IMR-90 (cell line): Measurements from ENCODE around the gene OXA1L. TPM values are rescaled to one million over a fixed set of nuclear protein-coding genes. Genes with fewer than 3 reads are reported as not detected.
A peak's percentile ranks its signal among the peaks of the same experiment; 100 is the strongest.

ENCODE experiments used
- ATAC-seq: fragments of 200-7000 bp; cut with Tn5 transposase; 2 replicates; pipeline ENCODE4 v1.9.1; 2020; ENCODE audit warnings: low read depth, mild to moderate bottlenecking, moderate library complexity
- BruUV-seq: library from RNA; stranded (reverse); fragments of 400-500 nt; replicated peaks from 2 replicates; lab custom pipeline; 2021; lab: Mats Ljungman, UMichigan
- CTCF ChIA-PET: fragments of 300-600 bp; formaldehyde crosslinking; extraction: SDS; loops from one replicate; lab custom pipeline; 2021; ENCODE audit warnings: antibody characterized with exemption; lab: Yijun Ruan, JAX
- POLR2A ChIA-PET: fragments of 300-600 bp; sonication (Branson Sonifier 250); formaldehyde crosslinking; loops from one replicate; lab custom pipeline; 2022; ENCODE audit warnings: antibody characterized with exemption; ENCODE audit not compliant: unreplicated experiment; lab: Charles Lee
- DNase-seq: peaks from one replicate; pipeline ENCODE4 v3.0.0; 2013
- H2AFZ ChIP-seq: replicated peaks from 2 replicates; pipeline ENCODE3; 2013; ENCODE audit warnings: low read length, mild to moderate bottlenecking; ENCODE audit not compliant: poor library complexity
- H2AK5ac ChIP-seq: 2 replicates; pipeline ENCODE4 v1.6.1; 2013; ENCODE audit warnings: low read depth, low read length, inconsistent platforms
- H2AK9ac ChIP-seq: replicated peaks from 2 replicates; pipeline ENCODE3; 2013; ENCODE audit warnings: mild to moderate bottlenecking, low read depth, low read length, moderate library complexity; ENCODE audit not compliant: poor library complexity
- H2BK120ac ChIP-seq: 2 replicates; pipeline ENCODE4 v1.6.1; 2013; ENCODE audit warnings: low read depth, low read length, inconsistent platforms
- H2BK15ac ChIP-seq: 3 replicates; pipeline ENCODE4 v1.6.1; 2013; ENCODE audit warnings: low read depth, low read length, inconsistent platforms
- H2BK20ac ChIP-seq: 2 replicates; pipeline ENCODE4 v1.6.1; 2013; ENCODE audit warnings: low read depth, mild to moderate bottlenecking, inconsistent platforms, low read length, moderate library complexity
- H2BK5ac ChIP-seq: 2 replicates; pipeline ENCODE4 v1.6.1; 2013; ENCODE audit warnings: mild to moderate bottlenecking, low read depth, low read length, inconsistent platforms; ENCODE audit not compliant: poor library complexity, severe bottlenecking
- H3K14ac ChIP-seq: replicated peaks from 2 replicates; pipeline ENCODE4 v1.6.1; 2013; ENCODE audit warnings: low read depth, low read length, inconsistent platforms
- H3K18ac ChIP-seq: 2 replicates; pipeline ENCODE4 v1.6.1; 2013; ENCODE audit warnings: low read depth, low read length, control low read depth
- H3K23ac ChIP-seq: 2 replicates; pipeline ENCODE4 v1.6.1; 2013; ENCODE audit warnings: low read depth, low read length, inconsistent platforms
- H3K27ac ChIP-seq: 2 replicates; pipeline ENCODE4 v1.5.1; 2013; ENCODE audit warnings: mild to moderate bottlenecking, control low read depth, low read length; ENCODE audit not compliant: insufficient read depth
- H3K27me3 ChIP-seq: 2 replicates; pipeline ENCODE4 v1.6.1; 2013; ENCODE audit warnings: low read length; ENCODE audit not compliant: control insufficient read depth, insufficient read depth
- H3K36me3 ChIP-seq: 2 replicates; pipeline ENCODE4 v1.6.1; 2013; ENCODE audit warnings: low read length, mixed read lengths; ENCODE audit not compliant: control insufficient read depth, insufficient read depth
- H3K4ac ChIP-seq: 2 replicates; pipeline ENCODE4 v1.6.1; 2013; ENCODE audit warnings: low read depth, low read length, inconsistent platforms
- H3K4me1 ChIP-seq: 2 replicates; pipeline ENCODE4 v1.6.1; 2013; ENCODE audit warnings: low read length, mixed read lengths; ENCODE audit not compliant: control insufficient read depth, insufficient read depth
- H3K4me2 ChIP-seq: 2 replicates; pipeline ENCODE4 v1.6.1; 2013; ENCODE audit warnings: low read depth, mild to moderate bottlenecking, control low read depth, low read length, moderate library complexity
- H3K4me3 ChIP-seq: 2 replicates; pipeline ENCODE4 v1.5.1; 2013; ENCODE audit warnings: low read depth, mild to moderate bottlenecking, control low read depth, low read length, moderate library complexity; ENCODE audit not compliant: insufficient read depth
- H3K56ac ChIP-seq: 2 replicates; pipeline ENCODE4 v1.6.1; 2013; ENCODE audit warnings: low read length, inconsistent platforms; ENCODE audit not compliant: insufficient read depth; ENCODE audit errors: extremely low read depth
- H3K79me1 ChIP-seq, 2 experiments: 2 replicates each; pipeline ENCODE4 v1.6.1; 2013; ENCODE audit warnings: low read length in 2 of 2, inconsistent platforms in 1 of 2, low read depth in 1 of 2
- H3K9ac ChIP-seq: 2 replicates; pipeline ENCODE4 v1.6.1; 2013; ENCODE audit warnings: low read depth, low read length, control low read depth
- H3K9me1 ChIP-seq: 2 replicates; pipeline ENCODE4 v1.6.1; 2013; ENCODE audit warnings: low read length, inconsistent platforms; ENCODE audit not compliant: insufficient read depth
- H3K9me3 ChIP-seq: 2 replicates; pipeline ENCODE4 v1.6.1; 2013; ENCODE audit warnings: low read length; ENCODE audit not compliant: control insufficient read depth, insufficient read depth
- H4K20me1 ChIP-seq: 2 replicates; pipeline ENCODE4 v1.6.1; 2013; ENCODE audit warnings: low read length, inconsistent platforms; ENCODE audit not compliant: insufficient read depth
- H4K5ac ChIP-seq: 2 replicates; pipeline ENCODE4 v1.6.1; 2013; ENCODE audit warnings: mild to moderate bottlenecking, low read depth, low read length, control low read depth
- H4K8ac ChIP-seq, 2 experiments: 2 replicates each; pipeline ENCODE4 v1.6.1; 2013; ENCODE audit warnings: low read depth in 2 of 2, low read length in 2 of 2, control low read depth in 1 of 2, inconsistent platforms in 1 of 2
- H4K91ac ChIP-seq: 2 replicates; pipeline ENCODE4 v1.6.1; 2013; ENCODE audit warnings: low read depth, low read length, inconsistent platforms; ENCODE audit not compliant: insufficient read depth
- BHLHE40 ChIP-seq: fragments of 150-350 bp; IDR thresholded peaks from 2 replicates; pipeline ENCODE4 v1.6.1; 2016; ENCODE audit warnings: mild to moderate bottlenecking, low read depth, low read length
- CHD1 ChIP-seq: IDR thresholded peaks from 2 replicates; pipeline ENCODE4 v1.6.1; 2012; ENCODE audit warnings: low read depth, low read length, improper control_type of control experiment
- CTCF ChIP-seq: conservative IDR thresholded peaks from 2 replicates; pipeline ENCODE4 v1.5.1; 2012; ENCODE audit warnings: mild to moderate bottlenecking, low read depth, low read length, improper control_type of control experiment
- ELK1 ChIP-seq: fragments of 150-350 bp; IDR thresholded peaks from 2 replicates; pipeline ENCODE4 v1.6.1; 2016; ENCODE audit warnings: low read depth, mild to moderate bottlenecking, low read length, moderate library complexity, borderline replicate concordance
- MAFK ChIP-seq: IDR thresholded peaks from 2 replicates; pipeline ENCODE4 v1.6.1; 2012; ENCODE audit warnings: low read depth, low read length, improper control_type of control experiment
- MAZ ChIP-seq: IDR thresholded peaks from 2 replicates; pipeline ENCODE4 v1.6.1; 2012; ENCODE audit warnings: low read depth, mild to moderate bottlenecking, low read length, improper control_type of control experiment, moderate library complexity, borderline replicate concordance
- MXI1 ChIP-seq: IDR thresholded peaks from 2 replicates; pipeline ENCODE4 v1.6.1; 2012; ENCODE audit warnings: low read depth, mild to moderate bottlenecking, low read length, moderate library complexity, borderline replicate concordance
- NFE2L2 ChIP-seq: fragments of 150-350 bp; IDR thresholded peaks from 2 replicates; pipeline ENCODE4 v1.6.1; 2016; ENCODE audit warnings: low read depth, mild to moderate bottlenecking, low read length
- POLR2A ChIP-seq: IDR thresholded peaks from 2 replicates; pipeline ENCODE4 v1.6.1; 2012; ENCODE audit warnings: mild to moderate bottlenecking, low read depth, low read length
- RAD21 ChIP-seq: IDR thresholded peaks from 2 replicates; pipeline ENCODE4 v1.6.1; 2012; ENCODE audit warnings: low read length, improper control_type of control experiment
- RFX5 ChIP-seq: IDR thresholded peaks from 2 replicates; pipeline ENCODE4 v1.8.0; 2012; ENCODE audit warnings: low read depth, mild to moderate bottlenecking, low read length, moderate library complexity
- WGBS, 2 experiments: methylation state at CpG; one replicate each; pipeline versions ENCODE4 v1.1.5 to v1.1.7; 2013; ENCODE audit warnings: missing lambda C conversion rate in 2 of 2; ENCODE audit not compliant: insufficient read length in 1 of 2; ENCODE audit errors: extremely low coverage in 2 of 2; 5-methylcytosine and 5-hydroxymethylcytosine counted together
- dilution Hi-C: fragments of 300-500 bp; cut with HindIII; formaldehyde crosslinking; loops from one replicate; pipeline ENCODE4 v1.14.3; 2018; ENCODE audit warnings: low sequenced_read_pairs; ENCODE audit not compliant: unreplicated experiment
- in situ Hi-C: fragments of 300-500 bp; cut with MboI; formaldehyde crosslinking; loops from 3 replicates; pipeline ENCODE4 v1.14.3; 2019; ENCODE audit warnings: low sequenced_read_pairs, inconsistent platforms, mixed read lengths
- intact Hi-C: fragments of 100-400 bp; cut with micrococcal nuclease; formaldehyde crosslinking; loops from 2 replicates; pipeline ENCODE4 v1.10.0; 2022
- polyA plus RNA-seq, 3 experiments: library from polyadenylated mRNA; depleted of rRNA; stranded (reverse); fragments of >200 nt; gene quantifications; 2 replicates each; pipeline ENCODE4 v1.2.3, GENCODE V29; 2012; ENCODE audit warnings: low replicate concordance in 1 of 3
- total RNA-seq: library from RNA; depleted of rRNA; stranded (reverse); fragments of >200 nt; gene quantifications from 2 replicates; pipeline ENCODE4 v1.2.3, GENCODE V29; 2012

Gene OXA1L
- total and polyA plus RNA-seq, 2 of the 4 experiments (the other 2 are of a cell fraction) = 47.3 to 113 TPM

GRCh38 chr14:22800346-22800745, 33.9 kb downstream of the OXA1L start:
- CTCF ChIA-PET = interaction anchor here (0.6 kb wide), 1 partner anchor 436 kb away, joined by 4 read pairs; no protein-coding TSS in a partner anchor

More at GRCh38 chr14:22800346-22800745, 33.9 kb downstream of the OXA1L start:
- Histone ChIP-seq H3K36me3 (no peaks in the 10 kb centered on the region), H3K14ac (no peak overlapping the region), H3K9me3 (no peaks in the 10 kb centered on the region), H3K4me2 (no peak overlapping the region), H4K91ac (no peak overlapping the region), H3K4ac (no peak overlapping the region), H3K9ac (no peak overlapping the region), H3K27ac (no peak overlapping the region), H2AK5ac (no peak overlapping the region), H2AK9ac (no peak overlapping the region), H2AFZ (no peak overlapping the region), H3K4me3 (no peak overlapping the region), H3K79me1 (no peaks in the 10 kb centered on the region), H4K5ac (no peak overlapping the region), H2BK120ac (no peak overlapping the region), H3K9me1 (no peaks in the 10 kb centered on the region; the same call in 1 of the 2 replicates), H3K18ac (no peak overlapping the region), H2BK5ac (no peak overlapping the region), H3K56ac (no peak overlapping the region), H3K23ac (no peak overlapping the region), H3K4me1 (no peaks in the 10 kb centered on the region), H4K20me1 (no peaks in the 10 kb centered on the region), H2BK20ac (no peak overlapping the region), H2BK15ac (no peak overlapping the region), H3K27me3 (peaks cover 12% of the 10 kb centered on the region), H4K8ac (no peak overlapping the region)
- ATAC-seq (no peak), DNase-seq (peak; percentile 22)
- POLR2A ChIA-PET = no interaction called here
- TF ChIP-seq ELK1 (no peak), RAD21 (no peak), CHD1 (no peak), POLR2A (no peak), RFX5 (no peak), NFE2L2 (no peak), MAZ (no peak), MAFK (no peak), BHLHE40 (no peak), MXI1 (no peak), CTCF (no peak)
- 79% methylated on average over 5 of the region's 10 CpGs; no CpG with 5 or more reads in 1 of the 2 experiments for WGBS, 2 experiments
- no TSS peak for BruUV-seq
- intact Hi-C loops = no loop called here
- in situ Hi-C loops = no loop called here
- dilution Hi-C loops = no loop called here
